ENCODE measurements around the gene SDC3. TPM values are rescaled to one million over a fixed set of nuclear protein-coding genes. Genes with fewer than 3 reads are reported as not detected.

SDC3 gene
- total RNA-seq, 4 donors from 2014 or later: 44.1 to 101 (median 56.5) TPM

DNA sequence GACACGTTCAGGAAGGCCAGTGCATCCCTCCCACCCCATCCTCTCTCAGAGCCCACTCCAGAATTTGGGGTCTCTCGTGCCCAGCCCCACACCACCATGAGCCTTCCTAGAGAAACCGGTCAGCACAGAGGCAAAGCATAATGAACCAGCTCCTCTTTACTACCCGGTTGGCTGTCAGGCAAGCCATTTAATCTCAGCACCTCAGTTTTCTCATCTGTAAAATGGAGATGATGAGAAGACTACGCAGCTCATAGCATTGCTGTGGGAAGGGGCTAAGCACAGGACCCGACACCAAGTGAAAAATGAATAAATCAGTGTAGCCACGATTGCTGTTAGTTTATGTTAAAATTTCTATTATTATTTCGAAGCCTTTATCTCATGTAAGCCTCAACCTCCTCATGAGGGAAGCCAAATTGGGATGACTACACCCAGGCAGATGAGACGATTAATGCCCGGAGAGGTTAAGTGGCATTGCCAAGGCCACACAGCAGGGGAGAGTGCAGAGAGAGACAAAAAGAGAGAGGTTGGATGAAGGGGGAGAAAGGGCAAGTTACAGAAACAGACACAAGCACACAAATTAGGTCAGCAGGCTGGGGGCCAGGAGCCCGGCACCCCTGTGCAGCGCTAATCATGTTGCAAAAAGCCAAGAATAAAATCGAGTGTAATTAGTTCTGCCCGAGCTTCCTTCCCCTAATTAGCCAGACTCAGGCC is 25.7 kb downstream of the SDC3 start:
- Histone ChIP-seq H3K4me1 (peaks cover 39 to 99% (median 91%) of the 10 kb centered on the region in 4 donors), H3K27me3 (no peaks in the 10 kb centered on the region), H3K4me3 (no peak overlapping the region), H3K27ac (replicated peaks in 1 of 4) (peak overlapping the region in 3 of 4 donors; percentile 88 to 94 (median 90)), H3K36me3 (no peaks in the 10 kb centered on the region), H3K9me3 (no peaks in the 10 kb centered on the region)
- WGBS: 65% methylated on average over 14 of the region's 14 CpGs
- TF ChIP-seq POLR2A (IDR thresholded peaks at IDR 0.05; ENCODE audit: low read depth) (no peak), POLR2AphosphoS5 (IDR thresholded peaks at IDR 0.05) (no peak), EP300 (IDR thresholded peaks at IDR 0.05) (no peak)
- TF ChIP-seq, protein P1, sequence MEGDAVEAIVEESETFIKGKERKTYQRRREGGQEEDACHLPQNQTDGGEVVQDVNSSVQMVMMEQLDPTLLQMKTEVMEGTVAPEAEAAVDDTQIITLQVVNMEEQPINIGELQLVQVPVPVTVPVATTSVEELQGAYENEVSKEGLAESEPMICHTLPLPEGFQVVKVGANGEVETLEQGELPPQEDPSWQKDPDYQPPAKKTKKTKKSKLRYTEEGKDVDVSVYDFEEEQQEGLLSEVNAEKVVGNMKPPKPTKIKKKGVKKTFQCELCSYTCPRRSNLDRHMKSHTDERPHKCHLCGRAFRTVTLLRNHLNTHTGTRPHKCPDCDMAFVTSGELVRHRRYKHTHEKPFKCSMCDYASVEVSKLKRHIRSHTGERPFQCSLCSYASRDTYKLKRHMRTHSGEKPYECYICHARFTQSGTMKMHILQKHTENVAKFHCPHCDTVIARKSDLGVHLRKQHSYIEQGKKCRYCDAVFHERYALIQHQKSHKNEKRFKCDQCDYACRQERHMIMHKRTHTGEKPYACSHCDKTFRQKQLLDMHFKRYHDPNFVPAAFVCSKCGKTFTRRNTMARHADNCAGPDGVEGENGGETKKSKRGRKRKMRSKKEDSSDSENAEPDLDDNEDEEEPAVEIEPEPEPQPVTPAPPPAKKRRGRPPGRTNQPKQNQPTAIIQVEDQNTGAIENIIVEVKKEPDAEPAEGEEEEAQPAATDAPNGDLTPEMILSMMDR (IDR thresholded peaks at IDR 0.05): no peak
- intact Hi-C loops (cut with DNase I): no loop called here
- DNase-seq (ENCODE audit: extremely low spot score): no peak

DNA sequence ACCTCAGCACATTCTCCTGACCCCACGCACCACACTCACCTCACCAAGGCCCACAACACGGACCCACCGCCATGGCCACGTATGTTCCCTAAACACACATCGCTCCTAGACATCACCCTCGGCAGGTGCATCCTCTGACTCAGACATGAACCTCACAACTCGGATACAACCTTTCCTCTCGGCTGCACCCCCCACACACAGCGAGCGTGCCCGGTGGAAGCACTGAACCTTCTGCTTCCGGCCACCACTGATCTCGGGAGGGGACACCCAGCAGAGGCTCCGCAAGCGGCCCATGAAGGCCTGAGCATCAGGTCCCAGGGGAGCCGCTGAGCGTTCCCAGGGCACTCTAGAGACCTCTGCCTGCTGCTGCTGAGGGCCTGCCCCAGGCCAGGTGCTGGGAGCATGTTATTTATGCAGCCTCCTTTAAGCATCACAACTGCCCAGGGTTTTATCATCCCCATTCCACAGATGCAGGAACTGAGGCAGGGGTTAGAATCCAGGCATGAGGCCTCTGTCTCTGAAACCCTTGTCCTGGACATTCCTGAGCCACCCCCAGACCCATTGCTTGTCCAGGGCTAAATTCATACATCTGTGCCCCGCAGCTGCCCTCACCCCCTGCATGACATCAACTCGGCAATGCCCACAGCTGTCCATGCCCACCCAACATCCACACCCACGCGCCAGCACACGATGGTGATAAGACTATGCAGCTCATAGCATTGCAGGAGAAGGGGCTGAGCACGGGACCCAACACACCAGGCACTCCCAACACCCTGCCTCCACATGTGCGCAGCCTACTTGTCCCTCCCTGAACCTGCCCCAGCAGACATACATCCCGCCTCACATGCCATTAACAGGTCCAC is 27.0 kb downstream of the SDC3 start:
- peaks cover under 1 to 5% (median 3%) of the 10 kb centered on the region in 4 donors for H3K36me3 ChIP-seq
- H3K4me1 ChIP-seq: peaks cover 43 to 99% (median 91%) of the 10 kb centered on the region in 4 donors
- H3K9me3 ChIP-seq: no peaks in the 10 kb centered on the region
- peak overlapping the region; percentile 44 to 94 (median 82) for H3K27ac ChIP-seq (replicated peaks in 1 of 4)
- no peak for DNase-seq (ENCODE audit: extremely low spot score)
- H3K4me3 ChIP-seq: no peak overlapping the region
- 74% methylated on average over 19 of the region's 25 CpGs for WGBS
- no peaks in the 10 kb centered on the region for H3K27me3 ChIP-seq
- intact Hi-C loops (cut with DNase I): no loop called here
- no peak for TF ChIP-seq POLR2A (IDR thresholded peaks at IDR 0.05; ENCODE audit: low read depth)
- TF ChIP-seq EP300 (IDR thresholded peaks at IDR 0.05): no peak
- peak in 1 of 2 donors; percentile 7 for TF ChIP-seq POLR2AphosphoS5 (IDR thresholded peaks at IDR 0.05)

GRCh38 chr1:30880678-30881318 is 27.8 kb downstream of the SDC3 start:
- intact Hi-C loops (cut with DNase I): no loop called here
- H3K36me3 ChIP-seq: peaks cover 3 to 10% (median 7%) of the 10 kb centered on the region in 4 donors
- H3K27ac ChIP-seq (replicated peaks in 1 of 4): peak overlapping the region; percentile 75 to 94 (median 84)
- 58% methylated on average over 11 of the region's 11 CpGs for WGBS
- no peaks in the 10 kb centered on the region for H3K9me3 ChIP-seq
- TF ChIP-seq EP300 (IDR thresholded peaks at IDR 0.05) (no peak), POLR2A (IDR thresholded peaks at IDR 0.05; ENCODE audit: low read depth) (no peak), POLR2AphosphoS5 (IDR thresholded peaks at IDR 0.05) (no peak)
- TF ChIP-seq, protein P1 (IDR thresholded peaks at IDR 0.05): no peak
- H3K27me3 ChIP-seq: no peaks in the 10 kb centered on the region
- H3K4me1 ChIP-seq: peaks cover 35 to 96% (median 88%) of the 10 kb centered on the region in 4 donors
- no peak overlapping the region for H3K4me3 ChIP-seq
- DNase-seq (ENCODE audit: extremely low spot score): no peak

DNA sequence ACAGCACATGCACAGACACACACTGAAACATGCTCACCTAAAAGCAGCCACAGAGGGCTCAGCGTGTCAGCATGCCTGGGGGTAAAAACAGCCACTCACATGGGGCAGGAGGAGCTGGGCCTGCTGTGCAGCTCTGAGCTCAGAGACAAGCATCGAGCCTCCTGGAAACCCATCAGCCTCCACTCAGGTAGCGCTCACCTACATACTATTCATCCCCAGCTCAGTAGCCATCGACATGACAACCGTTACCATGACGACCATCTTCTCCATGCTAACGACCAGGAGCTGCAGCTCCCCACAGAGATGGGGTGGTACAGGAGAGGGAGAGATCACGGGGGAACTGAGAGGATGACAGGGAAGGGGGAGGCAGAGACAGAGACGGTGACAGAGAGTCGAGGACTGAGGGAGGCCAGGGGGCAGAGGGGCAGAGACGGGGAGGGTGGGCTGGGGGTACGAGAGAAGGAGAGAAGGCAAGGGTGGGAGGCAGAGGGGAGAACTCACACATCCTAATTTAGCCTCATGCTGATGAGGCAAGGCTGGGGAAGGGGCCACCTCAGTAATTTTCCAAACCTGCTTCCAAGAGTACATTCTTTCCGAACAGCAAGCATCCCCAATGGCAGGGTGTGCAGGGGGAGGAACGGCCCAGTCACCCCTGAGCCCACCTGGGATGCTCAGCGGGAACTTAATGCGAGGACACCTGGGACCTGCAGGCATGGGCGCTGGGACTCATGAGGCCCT is 28.4 kb downstream of the SDC3 start:
- Histone ChIP-seq H3K4me3 (no peak overlapping the region), H3K9me3 (no peaks in the 10 kb centered on the region), H3K27ac (replicated peaks in 1 of 4) (peak overlapping the region; percentile 75 to 94 (median 84)), H3K4me1 (peaks cover 31 to 90% (median 84%) of the 10 kb centered on the region in 4 donors), H3K36me3 (peaks cover 3 to 16% (median 10%) of the 10 kb centered on the region in 4 donors), H3K27me3 (no peaks in the 10 kb centered on the region)
- TF ChIP-seq EP300 (IDR thresholded peaks at IDR 0.05) (no peak), POLR2AphosphoS5 (IDR thresholded peaks at IDR 0.05) (no peak), POLR2A (IDR thresholded peaks at IDR 0.05; ENCODE audit: low read depth) (no peak)
- TF ChIP-seq, protein P1 (IDR thresholded peaks at IDR 0.05): no peak
- DNase-seq (ENCODE audit: extremely low spot score): no peak
- WGBS: 50% methylated on average over 14 of the region's 17 CpGs
- intact Hi-C loops (cut with DNase I): no loop called here

All from esophagus muscularis mucosa (tissue), 4 donors.